Embryonic facial prominence (tissue), 1 donor: Measurements from ENCODE around the gene YES1.

Source experiments
- DNase-seq: peaks from one replicate; pipeline ENCODE4 v3.0.0-alpha.2; 2016; ENCODE audit errors: extremely low spot score

YES1 gene

DNA sequence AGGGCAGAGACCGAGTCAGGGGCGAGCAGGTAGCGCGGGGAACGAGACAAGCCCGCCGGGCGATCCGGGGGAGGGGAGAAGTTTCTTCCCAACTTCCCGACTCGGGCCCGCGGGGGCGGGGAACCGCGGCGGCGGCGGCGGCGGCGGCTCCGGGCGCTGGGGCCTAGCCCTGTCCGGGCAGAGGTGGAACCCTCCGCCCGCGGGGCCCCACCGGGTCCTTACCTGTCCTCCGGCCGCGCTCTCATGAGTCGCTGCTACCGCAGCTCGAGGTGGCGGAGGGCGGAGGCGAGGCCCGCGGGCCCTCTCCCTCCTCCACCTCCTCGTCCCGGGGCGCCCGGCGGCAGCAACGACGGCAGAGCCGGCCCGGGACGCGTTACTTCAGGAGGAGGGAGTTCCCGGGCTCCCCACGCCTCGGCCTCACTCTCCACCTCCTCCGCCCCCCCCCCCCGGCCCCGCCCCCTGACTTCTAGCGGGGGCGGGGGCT is at the start of gene YES1:
Gene YES1 (minus strand): TSS at position 351 of the 484 bp plus-strand sequence. CDS start 55,415 bp downstream, outside the sequence.
- DNase-seq = no peak

DNA sequence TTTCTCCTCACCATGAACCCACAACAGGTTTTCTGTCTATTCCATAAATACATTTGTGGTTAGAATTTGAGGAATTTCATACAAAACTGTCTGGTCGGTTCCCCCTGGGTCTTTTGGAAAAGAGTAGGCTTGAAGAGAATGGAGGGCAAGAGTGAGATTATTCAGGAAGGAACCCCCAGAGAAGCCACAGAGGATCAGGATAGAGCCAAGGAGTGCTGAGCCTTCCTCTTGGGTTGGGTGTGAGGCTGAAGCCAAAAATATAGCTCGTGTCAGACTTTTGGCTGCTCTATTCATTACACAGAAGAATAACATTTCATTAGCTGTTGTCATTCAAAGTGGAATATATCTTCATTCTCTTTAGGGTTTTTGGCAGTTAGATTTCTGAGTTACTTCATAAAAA is 45.9 kb upstream of the YES1 start:
- no peak for DNase-seq

DNA sequence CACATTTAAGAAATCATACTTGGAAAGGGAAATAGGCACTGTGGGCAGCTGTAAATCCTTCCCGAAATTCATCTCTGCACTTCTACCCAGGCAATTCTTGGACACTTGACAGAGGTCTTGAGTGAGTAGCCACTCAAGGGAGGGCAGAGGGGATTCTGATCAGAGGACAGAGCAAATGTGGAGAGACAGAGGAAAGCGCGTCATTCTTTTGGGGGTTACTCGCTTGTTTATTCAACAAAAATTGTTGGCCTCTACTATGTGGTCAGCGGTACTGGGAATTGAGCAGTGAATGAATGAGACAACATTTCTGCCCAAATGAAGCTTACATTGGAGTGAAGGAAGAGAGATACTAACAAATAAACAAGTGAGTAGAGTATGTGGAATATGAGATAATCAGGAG is 41.4 kb upstream of the YES1 start:
- DNase-seq = no peak

DNA sequence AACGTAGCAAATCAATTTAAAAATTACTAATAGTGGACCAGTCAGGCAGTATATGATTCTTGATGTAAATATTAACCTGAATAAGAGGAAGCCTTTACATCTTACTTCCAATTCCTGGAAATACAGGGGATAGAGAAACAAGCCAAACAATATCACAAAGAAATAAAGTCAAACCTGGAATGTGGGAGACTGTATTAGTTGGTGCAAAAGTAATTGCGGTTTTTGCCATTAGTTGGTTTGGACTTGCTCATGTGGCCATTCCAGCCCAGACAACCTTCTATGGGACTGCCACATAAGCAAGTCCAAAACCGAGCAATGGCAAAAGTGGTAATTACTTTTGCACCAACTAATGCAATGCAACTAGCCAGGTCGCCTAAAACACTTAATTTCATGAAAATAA is 38.9 kb upstream of the YES1 start:
- no peak for DNase-seq

DNA sequence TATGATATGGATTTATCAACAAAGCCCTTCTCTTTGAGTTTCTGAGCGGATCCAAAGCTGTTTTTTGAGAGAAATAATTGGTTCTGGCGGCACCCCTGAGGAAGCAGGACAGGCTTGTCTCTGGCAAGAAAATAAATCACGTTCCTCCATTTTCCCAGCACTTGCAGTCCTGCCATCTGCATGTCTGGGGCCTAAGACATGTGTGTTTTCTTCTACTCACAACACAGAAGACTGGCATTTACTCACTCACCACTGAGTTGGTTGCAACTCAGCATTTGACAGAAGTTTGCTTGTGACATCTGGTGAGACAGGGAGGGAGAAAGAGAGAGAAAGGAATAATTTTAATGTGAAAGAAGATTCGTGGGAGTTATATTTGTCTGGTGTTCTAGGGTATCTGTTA is 37.0 kb upstream of the YES1 start:
- DNase-seq = no peak

DNA sequence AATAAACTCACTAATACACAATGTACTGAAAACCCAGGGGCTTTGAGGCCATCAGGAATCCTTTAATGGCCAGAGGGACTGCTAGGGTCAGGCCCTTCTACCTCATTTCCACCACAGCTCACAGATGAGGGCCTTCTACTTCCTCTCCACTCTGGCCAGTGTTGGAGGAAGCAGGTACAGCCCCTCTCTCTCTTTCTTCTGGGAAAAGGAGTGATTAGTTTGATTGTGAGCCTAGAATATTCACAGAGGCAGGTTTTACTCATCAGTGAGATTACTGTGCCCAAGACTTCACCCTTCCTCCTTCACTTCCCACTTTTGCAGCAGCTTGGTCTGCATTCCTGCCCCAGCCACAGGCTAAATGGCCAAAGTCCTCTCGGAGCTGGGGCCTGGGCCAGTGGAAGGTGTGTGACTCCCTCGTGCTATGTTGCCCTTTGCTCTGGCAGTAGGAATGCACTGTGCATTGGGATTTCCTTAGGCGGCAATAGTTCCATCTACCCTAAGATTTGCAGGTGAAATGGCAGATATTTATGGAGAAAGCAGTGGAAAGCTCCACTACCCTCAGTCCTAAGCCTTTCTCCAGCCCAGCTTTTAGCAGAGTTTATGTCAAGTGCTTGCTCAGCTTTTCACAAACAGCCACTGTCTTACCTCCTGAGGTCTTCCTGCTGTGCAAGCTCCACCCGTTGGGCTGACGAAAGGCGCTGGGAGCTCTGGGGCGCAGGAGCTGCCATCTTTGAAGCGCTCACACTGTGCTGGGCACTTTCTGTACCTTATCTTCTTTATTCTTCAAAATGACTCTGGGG is 36.2 kb upstream of the YES1 start:
- DNase-seq = no peak

DNA sequence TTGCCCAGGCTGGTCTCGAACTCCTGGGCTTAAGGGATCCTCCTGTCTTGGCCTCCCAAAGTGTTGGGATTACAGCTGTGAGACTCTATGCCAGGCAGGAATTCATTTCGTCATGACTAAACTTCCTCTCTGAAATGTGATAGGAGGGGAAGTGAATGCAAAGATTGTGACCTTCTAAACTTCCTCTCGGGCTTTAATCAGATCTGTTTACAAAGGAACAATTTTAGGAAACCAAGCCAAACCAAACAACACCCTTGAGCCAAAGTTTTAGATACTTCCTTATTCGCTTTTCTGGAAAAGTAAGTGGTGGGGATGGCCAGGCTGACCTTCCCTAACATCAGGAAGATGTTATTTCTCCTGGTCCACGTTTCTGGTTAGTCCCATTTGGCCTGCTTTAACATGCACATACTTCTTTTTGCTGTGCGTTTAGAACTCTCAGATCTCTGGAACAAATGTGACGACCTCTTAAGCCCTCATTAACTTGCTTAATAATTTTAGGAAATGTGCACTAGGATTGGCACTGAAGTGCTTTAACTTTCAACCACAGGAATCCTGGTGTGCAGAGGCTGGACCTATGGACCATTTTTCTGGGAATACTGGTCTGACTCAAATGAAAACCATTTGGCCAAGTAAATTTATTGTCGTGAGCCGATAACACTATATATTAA is 33.2 kb upstream of the YES1 start:
- DNase-seq = no peak

DNA sequence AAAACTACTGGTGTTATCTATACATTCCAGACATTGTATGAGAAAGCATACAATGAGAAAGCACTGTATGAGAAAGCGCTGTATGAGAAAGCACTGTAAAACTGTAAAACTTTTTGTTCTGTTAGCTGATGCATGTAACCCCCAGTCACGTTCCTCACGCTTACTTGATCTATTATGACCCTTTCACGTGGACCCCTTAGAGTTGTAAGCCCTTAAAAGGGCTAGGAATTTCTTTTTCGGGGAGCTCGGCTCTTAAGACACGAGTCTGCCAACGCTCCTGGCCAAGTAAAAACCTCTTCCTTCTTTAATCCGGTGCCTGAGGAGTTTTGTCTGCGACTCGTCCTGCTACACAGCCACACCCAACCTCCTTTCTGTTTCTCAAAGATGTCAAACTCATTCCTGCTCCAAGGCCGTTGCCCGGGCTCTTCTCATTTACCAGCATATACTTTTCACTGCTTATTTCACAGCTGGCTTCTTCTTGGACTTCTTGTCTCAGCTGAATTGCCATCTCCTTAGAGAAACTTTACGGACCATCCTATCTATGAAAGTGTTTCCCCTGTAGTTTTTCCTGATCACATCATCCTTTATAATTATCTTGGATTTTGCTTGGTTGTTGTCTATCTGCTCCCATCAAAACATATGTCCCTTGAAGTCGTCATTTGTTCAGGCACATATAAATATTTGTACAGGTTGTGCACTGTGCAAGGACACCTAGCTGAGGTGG is 29.8 kb upstream of the YES1 start:
- no peak for DNase-seq

DNA sequence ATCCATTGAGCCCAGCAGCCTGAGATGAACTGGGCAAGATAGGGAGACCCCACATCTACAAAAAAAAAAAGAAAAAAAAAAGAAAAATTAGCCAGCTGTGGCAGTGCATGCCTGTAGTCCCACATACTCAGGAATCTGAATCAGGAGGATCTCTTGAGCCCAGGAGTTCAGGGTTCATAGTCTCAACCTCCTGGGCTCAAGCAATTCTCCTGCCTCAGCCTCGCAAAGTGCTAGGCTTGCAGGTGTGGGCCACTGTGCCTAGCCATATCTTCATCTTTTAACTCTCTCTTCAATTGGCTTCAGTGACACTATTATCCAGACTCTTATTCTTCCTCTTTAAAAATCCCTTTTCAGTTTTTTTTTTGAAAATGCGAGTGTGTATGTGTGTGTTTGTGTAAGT is 28.5 kb upstream of the YES1 start:
- DNase-seq = no peak

DNA sequence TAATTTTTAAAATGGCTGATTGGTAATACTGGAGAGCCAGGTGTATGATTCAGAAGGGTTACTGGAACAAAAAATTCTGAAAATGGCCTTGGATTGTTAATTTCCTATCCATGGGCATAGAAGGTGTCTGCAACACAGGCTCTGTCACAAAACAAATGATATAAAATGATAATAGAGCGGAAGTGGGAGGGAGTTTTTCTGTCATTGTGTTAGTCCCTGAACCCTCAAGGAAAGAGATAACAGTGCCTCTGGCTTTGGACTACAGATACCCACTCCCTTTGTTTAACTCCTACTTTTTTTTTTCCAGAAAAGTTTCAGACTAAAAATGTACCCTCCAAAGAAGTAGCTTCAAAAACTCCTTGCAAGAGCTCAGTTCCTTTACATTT is 28.0 kb upstream of the YES1 start:
- DNase-seq = no peak

DNA sequence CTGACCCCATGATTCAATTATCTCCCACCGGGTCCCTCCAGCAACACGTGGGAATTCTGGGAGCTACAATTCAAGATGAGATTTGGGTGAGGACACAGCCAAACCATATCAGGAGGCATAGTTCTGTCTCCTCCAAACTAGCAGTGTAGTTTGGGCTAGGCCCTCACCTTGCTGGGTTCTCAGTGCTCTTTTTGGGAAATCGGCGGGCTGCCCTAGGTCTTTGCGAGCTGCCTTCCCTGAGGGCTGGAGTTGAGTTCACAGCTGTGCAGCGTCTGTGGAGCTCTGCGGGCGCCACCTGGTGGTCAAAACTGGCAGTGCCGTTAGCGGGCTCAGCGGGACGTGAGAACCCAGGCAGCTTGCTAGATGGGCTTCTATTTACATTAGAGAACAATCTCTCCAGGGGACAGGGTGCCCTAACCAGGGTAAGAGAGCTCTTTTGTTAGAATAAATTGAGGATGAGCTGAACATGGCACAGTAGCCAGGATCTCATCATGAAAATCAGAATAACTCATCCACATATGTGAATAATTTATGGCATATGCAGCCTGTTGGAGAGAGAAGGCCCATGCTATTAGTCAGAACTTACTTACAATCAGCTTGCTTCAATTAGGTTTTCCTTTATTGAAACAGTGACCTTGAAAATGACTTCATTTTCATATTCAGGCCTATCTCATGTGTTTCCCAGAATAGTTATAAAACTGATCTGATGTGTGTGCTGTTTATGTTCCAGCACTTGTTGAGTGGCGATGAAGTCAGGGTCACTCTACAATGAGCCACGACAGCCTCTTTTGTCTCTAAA is 27.4 kb upstream of the YES1 start:
- peak; percentile 63 for DNase-seq

DNA sequence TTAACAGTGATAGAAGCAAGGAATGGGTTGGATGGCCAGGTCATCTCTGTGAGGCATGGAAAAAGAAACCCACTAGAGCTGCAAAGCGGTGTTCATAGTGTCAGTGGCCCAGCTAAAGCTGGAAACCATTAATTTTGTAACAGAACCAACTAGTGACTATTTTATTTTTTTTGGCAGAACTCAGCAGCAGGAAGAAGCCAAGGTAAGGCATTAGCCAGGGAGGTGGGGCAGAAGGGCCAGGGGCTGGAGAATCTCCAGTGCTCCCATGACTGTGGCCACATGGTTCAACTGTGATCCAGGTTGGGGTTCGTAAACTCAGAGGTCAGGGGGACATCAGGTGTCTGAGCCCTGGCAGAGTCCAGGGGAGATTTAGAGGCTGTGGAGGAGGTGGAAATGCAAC is 25.9 kb upstream of the YES1 start:
- no peak for DNase-seq

DNA sequence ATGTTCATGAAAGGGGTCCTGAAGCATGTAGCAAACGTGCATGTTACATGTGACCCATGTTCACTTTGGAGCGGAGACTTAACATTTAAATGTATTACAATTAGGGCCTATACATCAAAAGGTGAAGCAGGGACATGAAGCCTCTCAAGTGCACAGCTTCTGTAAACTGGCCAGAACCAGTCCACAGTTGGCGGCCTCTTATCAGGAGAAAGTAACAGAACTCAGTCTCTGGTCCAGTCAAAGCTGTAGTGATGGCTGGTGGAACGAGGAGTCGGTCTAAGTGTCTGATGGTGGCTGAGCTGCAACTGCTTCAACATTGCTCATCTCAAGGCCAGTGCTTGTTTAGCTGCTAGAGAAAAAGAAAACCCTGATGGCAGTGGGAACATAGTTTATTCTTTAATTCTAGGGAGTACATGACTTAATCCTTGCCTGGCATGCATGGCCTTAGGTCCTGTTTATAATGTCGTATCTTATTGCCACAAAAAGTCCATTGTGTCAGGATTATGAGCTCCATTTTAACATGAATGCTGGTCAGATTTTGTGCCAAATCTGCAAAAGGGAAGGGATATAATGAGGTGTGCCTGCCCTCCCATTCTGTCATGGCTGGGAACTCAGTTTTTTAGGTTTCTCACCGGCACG is 22.2 kb upstream of the YES1 start:
- DNase-seq = no peak

DNA sequence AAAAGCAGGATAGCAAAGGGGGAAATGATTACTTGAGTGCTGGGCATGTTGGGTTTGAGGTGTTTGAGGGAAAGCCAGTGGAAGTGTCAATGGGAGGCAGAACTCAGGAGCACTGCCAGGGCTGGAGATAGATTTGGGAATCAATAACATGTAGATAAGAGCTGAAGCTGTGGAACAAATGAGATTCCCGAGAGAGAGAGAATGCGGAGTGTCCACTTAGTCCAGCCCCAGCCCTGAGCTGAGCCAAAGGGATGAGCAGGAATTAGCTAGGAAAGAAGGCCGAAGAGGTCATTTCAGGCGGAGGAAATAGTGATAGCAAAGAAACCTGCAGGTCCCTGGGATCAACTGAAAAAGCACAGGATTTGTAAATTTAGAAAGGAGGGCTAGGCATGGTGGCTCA is 21.2 kb upstream of the YES1 start:
- DNase-seq = no peak

DNA sequence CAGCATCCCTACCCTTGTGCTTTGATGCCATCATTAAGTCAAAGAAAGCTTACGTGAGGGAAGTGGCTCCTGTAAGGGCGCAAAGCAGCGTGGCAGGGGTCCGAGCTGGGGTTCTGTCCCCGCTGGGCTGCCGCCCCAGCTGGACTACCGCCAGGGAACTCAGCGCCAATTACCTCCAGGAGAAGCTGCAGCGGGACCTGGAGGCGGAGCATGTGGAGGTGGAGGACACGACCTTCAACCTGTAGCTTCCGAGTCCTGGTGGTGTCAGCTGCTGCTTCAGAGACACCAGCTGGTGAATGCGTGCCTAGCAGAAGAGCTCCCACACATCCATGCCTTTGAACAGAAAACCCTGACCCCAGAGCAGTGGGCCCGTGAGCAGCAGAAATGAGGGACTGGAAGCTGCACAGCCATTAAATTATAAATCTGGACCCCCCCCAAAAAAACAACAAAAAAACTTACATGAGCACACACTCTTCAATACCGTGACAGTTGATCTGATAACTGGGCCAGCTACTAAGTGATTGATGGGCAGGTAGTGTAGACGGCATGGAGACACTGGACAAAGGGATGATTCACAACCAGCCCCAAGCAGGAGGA is 20.1 kb upstream of the YES1 start:
- no peak for DNase-seq

DNA sequence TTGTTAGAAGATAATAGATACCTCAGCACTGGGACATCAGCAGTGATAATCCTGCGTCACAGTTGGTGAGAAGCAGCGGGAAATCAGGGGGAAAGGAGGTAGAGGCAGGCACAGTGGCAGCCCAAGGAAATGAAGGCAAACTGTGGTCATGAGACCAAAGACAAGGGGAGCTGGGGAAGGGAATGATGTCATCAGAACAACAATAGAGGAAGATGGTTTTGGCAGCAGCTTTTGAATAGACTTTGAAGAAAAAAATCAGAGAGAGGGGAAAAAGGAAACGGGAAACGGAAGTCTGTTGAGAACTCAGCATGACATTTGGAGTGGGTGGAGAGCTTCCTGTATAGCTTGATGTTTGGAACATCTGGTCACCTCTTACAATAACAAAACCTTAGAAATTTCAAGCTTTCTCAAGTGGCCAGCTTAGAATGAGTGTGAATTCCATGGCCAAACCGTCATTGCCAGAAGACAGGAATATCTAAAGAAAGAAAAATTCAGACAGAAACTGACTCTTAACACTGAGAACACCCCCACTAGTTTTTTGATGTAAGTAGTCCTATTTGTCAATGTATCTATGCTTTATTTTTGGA is 18.4 kb upstream of the YES1 start:
- no peak for DNase-seq

DNA sequence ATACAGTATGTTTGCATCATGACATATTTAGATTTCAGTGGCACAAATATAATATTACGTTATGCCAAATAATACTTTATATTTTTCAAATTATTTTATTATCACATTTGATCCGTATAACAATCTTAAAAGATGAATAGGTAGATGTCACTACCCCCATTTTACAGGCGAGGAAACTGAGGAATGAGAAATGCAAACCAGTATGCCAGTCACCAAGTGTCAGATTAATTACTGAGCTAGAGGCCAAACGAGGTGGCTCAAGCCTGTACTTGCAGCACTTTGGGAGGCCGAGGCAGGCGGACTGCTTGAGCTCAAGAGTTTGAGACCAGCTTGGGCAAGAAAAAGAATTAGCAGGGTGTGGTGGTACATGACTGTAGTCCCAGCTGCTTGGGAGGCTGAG is 17.4 kb upstream of the YES1 start:
- no peak for DNase-seq

DNA sequence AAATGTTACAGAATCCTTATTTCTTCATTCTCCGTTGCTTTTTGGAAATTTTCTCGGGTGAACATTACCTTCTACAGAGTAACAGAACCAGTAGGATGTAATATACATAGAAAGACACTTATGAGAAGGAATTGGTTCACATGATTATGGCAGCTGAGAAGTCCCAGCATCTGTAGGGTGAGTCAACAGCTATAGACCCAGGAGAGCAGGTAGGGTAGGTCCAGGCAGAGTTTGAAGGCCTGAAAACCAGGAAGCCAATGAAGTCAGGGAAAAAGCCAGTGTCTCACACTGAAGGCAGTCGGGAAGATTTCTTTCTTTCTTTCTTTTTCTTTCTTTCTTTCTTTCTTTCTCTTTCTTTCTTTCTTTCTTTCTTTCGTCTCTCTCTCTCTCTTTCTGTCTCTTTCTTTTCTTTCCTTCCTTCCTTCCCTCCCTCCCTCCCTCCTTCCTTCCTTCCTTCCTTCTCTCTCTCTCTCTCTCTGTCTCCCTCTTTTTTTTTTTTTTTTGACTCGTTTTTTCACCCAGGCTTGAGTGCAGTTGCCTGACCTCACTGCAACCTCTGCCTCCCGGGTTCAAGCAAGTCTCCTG is 15.1 kb upstream of the YES1 start:
- DNase-seq = no peak

DNA sequence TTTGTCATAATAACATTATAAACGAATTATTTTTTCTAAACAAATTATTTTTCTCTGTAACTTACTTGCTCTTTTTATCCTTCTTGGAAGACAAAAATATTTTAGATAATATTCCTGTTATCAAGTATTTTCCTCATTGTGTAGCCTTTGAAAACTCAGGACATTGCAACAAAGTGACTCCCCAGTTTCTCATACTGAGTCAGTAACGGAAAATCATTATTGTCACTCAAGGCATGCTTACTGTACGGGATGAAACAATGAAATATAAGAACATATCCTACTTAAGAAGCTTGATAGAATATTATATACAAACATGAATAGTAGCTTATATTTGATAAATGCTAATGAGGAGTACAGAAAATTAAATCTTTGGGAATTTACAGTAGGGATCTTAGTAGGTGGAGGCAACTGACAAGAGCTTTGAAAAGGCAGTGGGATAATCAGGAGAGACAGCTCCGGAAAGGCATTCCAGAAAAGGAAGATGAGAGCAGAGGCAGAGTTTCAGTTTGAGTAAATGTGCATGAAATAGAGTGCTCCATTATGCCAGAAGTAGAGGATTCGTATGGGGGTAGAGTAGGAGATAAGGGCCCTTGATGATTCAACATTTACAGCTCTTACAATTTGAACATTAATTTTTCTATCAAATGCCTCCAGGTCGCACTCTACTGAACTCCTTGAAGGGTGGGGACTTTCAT is 14.0 kb upstream of the YES1 start:
- no peak for DNase-seq

DNA sequence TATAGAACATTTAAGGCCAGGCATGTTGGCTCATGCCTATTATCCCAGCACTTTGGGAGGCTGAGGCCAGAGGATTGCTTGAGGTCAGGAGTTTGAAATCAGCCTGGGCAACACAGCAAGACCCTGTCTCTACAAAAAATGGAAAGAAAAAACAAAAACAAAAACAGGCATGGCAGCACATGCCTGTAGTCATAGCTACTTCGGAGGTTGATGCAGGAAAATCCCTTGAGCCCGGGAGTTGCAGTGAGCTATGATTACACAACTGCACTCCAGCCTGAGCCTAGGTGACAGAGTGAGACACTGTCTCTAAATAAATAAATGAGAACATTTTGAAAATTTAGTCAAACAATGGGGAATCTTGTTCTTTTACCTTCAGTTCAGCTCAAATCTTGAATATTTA is 12.1 kb upstream of the YES1 start:
- no peak for DNase-seq
